Caco-2 (cell line): Measurements from ENCODE around the gene IGFBP1. TPM values are rescaled to one million over a fixed set of nuclear protein-coding genes. Genes with fewer than 3 reads are reported as not detected.

Experiments used
- BruUV-seq: library from RNA; stranded (reverse); fragments of 400-500 nt; replicated peaks from 2 replicates; lab custom pipeline; 2021; lab: Mats Ljungman, UMichigan
- CTCF ChIA-PET: fragments of 300-600 bp; sonication (Branson Sonifier 250); formaldehyde crosslinking; loops from one replicate; lab custom pipeline; 2022; ENCODE audit warnings: antibody characterized with exemption; lab: Charles Lee
- POLR2A ChIA-PET: fragments of 300-600 bp; sonication (Branson Sonifier 250); formaldehyde crosslinking; loops from one replicate; lab custom pipeline; 2022; ENCODE audit warnings: antibody characterized with exemption; lab: Charles Lee
- DNase-seq, 2 experiments: peaks; one replicate each; pipeline versions ENCODE4 v3.0.0 to v3.0.0-alpha.2; 2020 to 2022
- H3K27me3 ChIP-seq: replicated peaks from 2 replicates; pipeline ENCODE4 v1.6.0; 2011; ENCODE audit warnings: low read length; ENCODE audit not compliant: control insufficient read depth, insufficient read depth
- H3K36me3 ChIP-seq: 2 replicates; pipeline ENCODE4 v1.5.1; 2011; ENCODE audit warnings: low read length; ENCODE audit not compliant: control insufficient read depth, insufficient read depth
- H3K4me1 ChIP-seq: fragments of 250-450 bp; sonication (Bioruptor Pico); 2 replicates; pipeline ENCODE4 v1.5.1; 2020; ENCODE audit warnings: mild to moderate bottlenecking
- H3K4me3 ChIP-seq: 2 replicates; pipeline ENCODE4 v1.5.1; 2011; ENCODE audit warnings: low read depth, mild to moderate bottlenecking, control low read depth, low read length
- H3K9me3 ChIP-seq: fragments of 250-450 bp; sonication (Bioruptor Pico); 2 replicates; pipeline ENCODE4 v1.5.1; 2020; ENCODE audit warnings: mild to moderate bottlenecking, moderate library complexity
- H3K27ac Mint-ChIP-seq: one replicate; pipeline ENCODE4 v1.8.0; 2022; ENCODE audit warnings: mixed read lengths; ENCODE audit not compliant: unreplicated experiment
- H3K27me3 Mint-ChIP-seq: one replicate; pipeline ENCODE4 v1.8.0; 2022; ENCODE audit warnings: mixed read lengths; ENCODE audit not compliant: insufficient read depth, unreplicated experiment
- H3K36me3 Mint-ChIP-seq: one replicate; pipeline ENCODE4 v1.8.0; 2022; ENCODE audit warnings: mild to moderate bottlenecking, mixed read lengths; ENCODE audit not compliant: insufficient read depth, unreplicated experiment
- H3K4me1 Mint-ChIP-seq: one replicate; pipeline ENCODE4 v1.8.0; 2022; ENCODE audit warnings: low read depth, mixed read lengths; ENCODE audit not compliant: unreplicated experiment
- H3K4me3 Mint-ChIP-seq: one replicate; pipeline ENCODE4 v1.8.0; 2022; ENCODE audit warnings: mild to moderate bottlenecking, moderate library complexity, mixed read lengths; ENCODE audit not compliant: unreplicated experiment
- H3K9me3 Mint-ChIP-seq: one replicate; pipeline ENCODE4 v1.8.0; 2022; ENCODE audit warnings: mixed read lengths; ENCODE audit not compliant: unreplicated experiment
- CTCF ChIP-seq, 2 experiments: fragments of 200-600 bp in 1 of 2; IDR thresholded peaks; 1 replicate in 1 of 2; 2 replicates in 1 of 2; pipeline versions ENCODE4 v1.5.1 to v1.8.0; 2011 to 2022; ENCODE audit warnings: antibody characterized with exemption in 1 of 2, control low read depth in 1 of 2, inconsistent platforms in 1 of 2, low read depth in 1 of 2, low read length in 1 of 2, mild to moderate bottlenecking in 1 of 2, moderate library complexity in 1 of 2; ENCODE audit not compliant: insufficient read depth in 1 of 2, severe bottlenecking in 1 of 2, unreplicated experiment in 1 of 2
- intact Hi-C: fragments of 100-400 bp; cut with micrococcal nuclease; formaldehyde crosslinking; loops from one replicate; pipeline ENCODE4 v1.10.0; 2022; ENCODE audit not compliant: unreplicated experiment
- total RNA-seq: library from RNA; stranded (reverse); gene quantifications from 2 replicates; pipeline ENCODE4 v1.2.3, GENCODE V29; 2022

The IGFBP1 gene
- total RNA-seq, 1 experiment from 2014 or later, result not detected

DNA sequence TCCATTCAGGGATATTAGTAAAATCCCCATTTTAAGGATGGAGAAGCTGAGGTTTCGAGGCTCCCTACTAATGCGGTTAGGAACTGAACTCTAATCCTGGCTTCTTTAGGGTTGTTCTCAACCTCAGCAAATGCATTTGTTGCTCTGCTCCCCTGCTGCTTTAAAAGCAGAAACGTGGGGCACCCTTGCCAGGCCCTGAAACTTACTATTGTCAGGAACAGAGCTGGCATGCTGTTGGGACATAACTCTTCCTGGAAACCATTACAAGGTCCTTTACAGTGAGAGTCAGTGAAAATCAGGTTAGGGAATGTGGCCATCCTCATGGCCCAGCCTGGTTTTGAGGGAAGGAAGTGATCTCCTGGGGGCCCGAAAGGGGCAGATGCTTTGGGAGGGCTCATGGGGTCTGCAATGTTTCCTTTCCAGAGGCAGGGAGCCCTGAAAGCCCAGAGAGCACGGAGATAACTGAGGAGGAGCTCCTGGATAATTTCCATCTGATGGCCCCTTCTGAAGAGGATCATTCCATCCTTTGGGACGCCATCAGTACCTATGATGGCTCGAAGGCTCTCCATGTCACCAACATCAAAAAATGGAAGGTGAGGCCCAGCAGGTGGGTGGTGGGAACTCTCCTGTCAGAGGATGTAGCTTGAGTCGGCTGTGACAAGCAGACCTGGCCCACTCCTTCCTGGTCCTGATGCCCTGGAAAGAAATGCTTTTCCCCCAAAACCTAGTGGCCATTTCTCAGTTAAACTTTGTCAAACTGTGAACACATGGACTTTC lies 2.0 kb downstream of the IGFBP1 start:
- Mint-ChIP-seq H3K27ac (no peak overlapping the region), H3K36me3 (no peaks in the 10 kb centered on the region), H3K4me1 (no peaks in the 10 kb centered on the region), H3K4me3 (no peak overlapping the region), H3K9me3 (no peaks in the 10 kb centered on the region), H3K27me3 (peaks cover 28% of the 10 kb centered on the region)
- no peak for TF ChIP-seq CTCF (IDR thresholded peaks at IDR 0.05; ENCODE audit: insufficient read depth in 1 of 2, low read depth in 1 of 2, low read length in 1 of 2, severe bottlenecking in 1 of 2, unreplicated experiment in 1 of 2)
- Histone ChIP-seq H3K36me3 (no peaks in the 10 kb centered on the region), H3K9me3 (no peaks in the 10 kb centered on the region), H3K27me3 (no peaks in the 10 kb centered on the region), H3K4me1 (no peaks in the 10 kb centered on the region), H3K4me3 (no peak overlapping the region)
- intact Hi-C loops, result loop anchor here (2.0 kb wide), 1 partner anchor 1290 kb away; no protein-coding TSS in a partner anchor
- no peak for DNase-seq
- POLR2A ChIA-PET, result no interaction called here
- BruUV-seq, result no TSS peak
- CTCF ChIA-PET, result no interaction called here

DNA sequence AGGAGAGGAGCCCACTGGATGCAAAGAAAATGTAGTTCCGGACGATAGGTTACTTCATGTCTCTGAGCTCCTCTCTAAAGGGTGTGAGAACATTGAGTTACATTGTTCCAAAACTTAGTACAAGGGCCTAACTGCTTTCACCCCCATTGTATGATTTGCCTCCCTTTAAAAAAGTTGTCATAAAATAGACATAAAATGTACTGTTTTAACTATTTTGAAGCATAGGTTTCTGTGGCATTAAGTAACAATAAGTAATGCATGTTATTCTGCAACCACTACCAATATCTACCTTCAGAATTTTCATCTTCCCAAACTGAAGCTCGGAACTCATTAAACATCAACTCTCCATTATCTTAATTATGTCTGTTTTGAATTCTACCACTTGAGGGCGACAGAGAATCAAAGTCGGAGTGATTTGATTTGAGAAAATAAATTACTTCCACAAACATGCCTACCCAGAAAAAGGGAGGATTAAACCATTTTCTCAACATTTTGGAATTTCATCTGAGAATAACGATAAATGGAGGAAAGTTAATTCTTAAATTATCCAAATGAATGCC lies 2.7 kb downstream of the IGFBP1 start:
- peak; percentile 40 to 53 for TF ChIP-seq CTCF (IDR thresholded peaks at IDR 0.05; ENCODE audit: insufficient read depth in 1 of 2, low read depth in 1 of 2, low read length in 1 of 2, severe bottlenecking in 1 of 2, unreplicated experiment in 1 of 2)
- peak in 1 of 2 experiments; percentile 43 for DNase-seq
- Histone ChIP-seq H3K27me3 (no peaks in the 10 kb centered on the region), H3K9me3 (no peaks in the 10 kb centered on the region), H3K36me3 (no peaks in the 10 kb centered on the region), H3K4me1 (no peaks in the 10 kb centered on the region), H3K4me3 (no peak overlapping the region)
- ChIA-PET POLR2A (no interaction called here), CTCF (no interaction called here)
- intact Hi-C loops, result loop anchor here (1.0 to 2.0 kb wide), 2 partner anchors 461 to 1290 kb away; no protein-coding TSS in a partner anchor
- Mint-ChIP-seq H3K27ac (no peak overlapping the region), H3K27me3 (peaks cover 30% of the 10 kb centered on the region), H3K4me3 (no peak overlapping the region), H3K9me3 (no peaks in the 10 kb centered on the region), H3K4me1 (no peaks in the 10 kb centered on the region), H3K36me3 (no peaks in the 10 kb centered on the region)
- BruUV-seq, result no TSS peak

DNA sequence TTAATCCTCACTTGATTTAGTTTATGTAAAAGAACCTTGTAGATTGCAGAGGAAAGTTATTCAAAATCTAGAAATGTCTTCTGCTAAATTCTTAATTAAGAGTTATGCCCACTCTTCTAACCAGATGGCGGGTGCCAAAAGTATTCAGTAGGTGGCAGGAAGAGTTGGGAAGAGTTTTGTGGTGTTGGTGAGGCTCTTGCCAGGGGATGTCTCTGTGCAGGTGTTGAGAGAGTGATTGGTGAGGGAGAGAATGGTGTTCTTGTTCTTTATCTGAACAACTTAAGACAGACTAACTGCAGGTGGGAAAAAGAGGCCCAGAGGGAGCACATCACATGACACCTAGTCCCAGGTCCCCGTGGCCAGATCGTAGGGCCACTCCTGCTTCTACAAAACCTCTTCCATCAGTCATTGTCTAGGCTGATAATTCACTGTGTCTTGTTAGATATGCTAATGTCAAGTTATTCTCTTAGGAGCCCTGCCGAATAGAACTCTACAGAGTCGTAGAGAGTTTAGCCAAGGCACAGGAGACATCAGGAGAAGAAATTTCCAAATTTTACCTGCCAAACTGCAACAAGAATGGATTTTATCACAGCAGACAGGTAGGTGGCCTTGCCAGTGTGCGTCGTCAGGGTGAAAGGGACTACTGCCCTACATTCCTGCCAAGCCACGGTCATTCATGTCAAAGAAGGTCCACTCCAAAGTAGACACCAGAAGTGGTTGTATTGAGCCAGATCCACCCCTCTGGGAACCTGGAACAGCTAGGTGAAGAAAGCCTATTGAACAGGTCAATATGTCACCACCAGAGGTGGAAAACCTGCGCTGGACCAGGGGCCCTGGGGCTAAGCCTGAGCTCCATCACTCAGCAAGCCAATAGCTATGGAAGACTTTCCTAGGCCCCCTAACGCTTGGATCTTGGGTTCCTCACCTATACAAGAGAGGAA lies 3.4 kb downstream of the IGFBP1 start:
- no peak overlapping the region for H3K4me3 Mint-ChIP-seq
- Histone ChIP-seq H3K27me3 (no peaks in the 10 kb centered on the region), H3K36me3 (no peaks in the 10 kb centered on the region), H3K4me1 (no peaks in the 10 kb centered on the region), H3K9me3 (no peaks in the 10 kb centered on the region), H3K4me3 (no peak overlapping the region)
- no peaks in the 10 kb centered on the region for H3K9me3 Mint-ChIP-seq
- no peak for TF ChIP-seq CTCF (IDR thresholded peaks at IDR 0.05; ENCODE audit: insufficient read depth in 1 of 2, low read depth in 1 of 2, low read length in 1 of 2, severe bottlenecking in 1 of 2, unreplicated experiment in 1 of 2)
- no peaks in the 10 kb centered on the region for H3K36me3 Mint-ChIP-seq
- DNase-seq, result no peak
- no peaks in the 10 kb centered on the region for H3K4me1 Mint-ChIP-seq
- ChIA-PET CTCF (no interaction called here), POLR2A (no interaction called here)
- H3K27me3 Mint-ChIP-seq, result peaks cover 29% of the 10 kb centered on the region
- no peak overlapping the region for H3K27ac Mint-ChIP-seq
- BruUV-seq, result no TSS peak
- intact Hi-C loops, result loop anchor here (1.0 to 2.0 kb wide), 2 partner anchors 461 to 1289 kb away; no protein-coding TSS in a partner anchor
